Heart right ventricle (tissue), 16 donors: ENCODE measurements around the gene TBRG1. TPM values are rescaled to one million over a fixed set of nuclear protein-coding genes. Genes with fewer than 3 reads are reported as not detected.

Experiments used
- ATAC-seq, 8 donors: fragments of 200-7000 bp; cut with Tn5 transposase; one replicate each; pipeline ENCODE4 v1.9.1; 2020; ENCODE audit warnings: mild to moderate bottlenecking in 8 of 8, moderate library complexity in 8 of 8, moderate number of reproducible peaks in 1 of 8
- DNase-seq, 2 donors: peaks; one replicate each; pipeline ENCODE4 v3.0.0-alpha.2; 2020
- H3K27ac ChIP-seq, 10 donors: fragments of 200-600 bp; sonication (generic) in 2 of 10; one replicate each; pipeline versions ENCODE4 v1.5.0 to v1.8.0; 2020 to 2022; ENCODE audit warnings: mild to moderate bottlenecking in 3 of 10
- H3K27me3 ChIP-seq, 7 donors: fragments of 200-600 bp; one replicate each; pipeline ENCODE4 v1.8.0; 2021 to 2022; ENCODE audit warnings: mild to moderate bottlenecking in 2 of 7
- H3K36me3 ChIP-seq, 9 donors: fragments of 200-600 bp; sonication (generic) in 1 of 9; one replicate each; pipeline versions ENCODE4 v1.5.0 to v1.8.0; 2020 to 2022; ENCODE audit warnings: mild to moderate bottlenecking in 2 of 9
- H3K4me1 ChIP-seq, 9 donors: fragments of 200-600 bp; sonication (generic) in 1 of 9; one replicate each; pipeline versions ENCODE4 v1.5.0 to v1.8.0; 2020 to 2022; ENCODE audit warnings: mild to moderate bottlenecking in 4 of 9
- H3K4me3 ChIP-seq, 10 donors: fragments of 200-600 bp; sonication (generic) in 2 of 10; one replicate each; pipeline versions ENCODE4 v1.5.0 to v1.8.0; 2020 to 2022; ENCODE audit warnings: mild to moderate bottlenecking in 7 of 10, moderate library complexity in 2 of 10
- H3K9me3 ChIP-seq, 11 donors: fragments of 200-600 bp in 10 of 11; sonication (generic) in 2 of 11; one replicate each; pipeline versions ENCODE4 v1.5.0 to v1.8.0; 2013 to 2022; ENCODE audit warnings: mild to moderate bottlenecking in 2 of 11, control low read depth in 1 of 11, moderate library complexity in 1 of 11
- WGBS, 2 donors: extraction: QIAGEN DNeasy Blood & Tissue Kit; methylation state at CpG; one replicate each; pipeline ENCODE4 v1.1.7; 2013; ENCODE audit warnings: inconsistent platforms in 1 of 2; 5-methylcytosine and 5-hydroxymethylcytosine counted together
- intact Hi-C, 10 donors: fragments of 100-400 bp; cut with DNase I; formaldehyde crosslinking; loops; one replicate each; pipeline versions ENCODE4 v1.11.1 to v1.14.2; 2022
- polyA plus RNA-seq, 2 donors: library from polyadenylated mRNA; stranded (reverse); fragments of 200-250 nt; gene quantifications; one replicate each; pipeline ENCODE4 v1.2.3, GENCODE V29; 2013
- total RNA-seq, 10 donors: library from RNA; stranded (reverse); fragmentation: NEBNext Ultra II Directional in 3 of 10; extraction: Animal tissue kit (Norgen Biotek cat#: 25700) in 3 of 10; gene quantifications; one replicate each; pipeline versions ENCODE4 v1.2.1 to v1.2.4, GENCODE V29; 2021 to 2023
- TF ChIP-seq, protein P1 (sequence below), 9 donors: fragments of 200-600 bp; sonication (generic) in 2 of 9; IDR thresholded peaks; one replicate each; pipeline versions ENCODE4 v1.5.0 to v1.8.0; 2021 to 2022; ENCODE audit warnings: antibody characterized with exemption in 9 of 9, mild to moderate bottlenecking in 5 of 9, moderate library complexity in 1 of 9
- donor health status: Arrhythmogenic right ventricular cardiomyopathy.
- donor health status: ischemic (EF 13 %, LVEDD 7.1; RV severe dilation, severe dysfunction).
- donor health status: healthy with polysubstance abuse.
- donor health status: DM: no; HTN: yes; CAD: no.
- donor health status: DM: no; HTN: no; CAD: no.
- donor health status: ischemic (EF 25% LVEDD 6.9; RV normal size, moderate dysfunction).
- donor health status: ischemic (EF 25% LVEDD 5.7; RV mildly dilated, moderate dysfunction).
- donor health status: healthy.
- donor health status: DM: yes; HTN: yes; CAD: no.
- donor health status: Ischemic cardiomyopathy.
- donor health status: ischemic (EF 35%, LVEDD 5.7; RV mildly dilated, moderate dysfunction).
- donor health status: nonischemic (EF 11% LVEDD 7.7; RV severe dilation, severe dysfunction).
- donor health status: DM: yes; HTN: yes; CAD: no.
- donor health status: PGD.
- donor health status: ischemic (EF 29% LVEDD 5.4; RV normal size, mild dysfunction).
- donor health status: nonischemic (EF 23%, LVEDD 6.1; RV moderate dilation, normal function).

The TBRG1 gene
- total and polyA plus RNA-seq, 12 donors: 16.4 to 21.5 (median 19.2) TPM

DNA sequence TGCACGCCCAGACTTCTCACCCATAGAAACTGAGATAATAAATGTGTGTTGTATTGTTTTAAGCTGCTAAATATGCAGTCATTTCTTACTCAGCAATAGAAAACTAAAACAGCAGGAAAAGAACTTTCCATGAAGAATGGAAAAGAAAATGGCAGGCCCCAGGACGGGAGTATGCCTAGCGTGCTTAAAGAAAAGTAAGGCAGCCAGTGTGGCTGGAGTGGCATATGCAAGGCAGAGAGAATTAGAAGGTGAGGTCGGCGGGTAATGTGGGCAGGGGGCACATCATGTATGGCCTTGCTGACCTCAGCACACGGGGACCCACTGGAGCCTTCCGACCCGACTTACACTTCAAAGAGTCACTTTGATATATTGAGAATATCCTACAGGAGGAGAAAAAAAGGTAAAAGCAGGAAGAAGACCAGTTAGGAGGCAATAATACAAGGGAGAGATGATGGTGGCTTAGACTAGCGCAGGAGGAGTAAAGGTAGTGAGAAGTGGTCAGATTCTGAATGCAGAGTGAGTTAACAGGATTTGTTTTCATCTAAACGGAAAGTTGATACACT, 20.5 kb downstream of the TBRG1 start:
- intact Hi-C loops: loop anchor here in 3 of 10 donors (2.0 to 10.0 kb wide), 3 partner anchors 192 to 222 kb away; partner anchors contain the start of gene ROBO3 (in 1 of the 3)
- Histone ChIP-seq H3K4me1 (peaks cover 0 to 12% (median 6%) of the 10 kb centered on the region in 9 donors), H3K27me3 (no peaks in the 10 kb centered on the region), H3K27ac (peak overlapping the region in 1 of 10 donors; percentile 18), H3K4me3 (no peak overlapping the region), H3K36me3 (peaks cover 0 to 32% (median 6%) of the 10 kb centered on the region in 9 donors), H3K9me3 (no peaks in the 10 kb centered on the region)
- 91 to 92% methylated on average over 10 of the region's 10 CpGs for WGBS, 2 donors
- no peak for ATAC-seq
- DNase-seq: no peak
- TF ChIP-seq, protein P1, sequence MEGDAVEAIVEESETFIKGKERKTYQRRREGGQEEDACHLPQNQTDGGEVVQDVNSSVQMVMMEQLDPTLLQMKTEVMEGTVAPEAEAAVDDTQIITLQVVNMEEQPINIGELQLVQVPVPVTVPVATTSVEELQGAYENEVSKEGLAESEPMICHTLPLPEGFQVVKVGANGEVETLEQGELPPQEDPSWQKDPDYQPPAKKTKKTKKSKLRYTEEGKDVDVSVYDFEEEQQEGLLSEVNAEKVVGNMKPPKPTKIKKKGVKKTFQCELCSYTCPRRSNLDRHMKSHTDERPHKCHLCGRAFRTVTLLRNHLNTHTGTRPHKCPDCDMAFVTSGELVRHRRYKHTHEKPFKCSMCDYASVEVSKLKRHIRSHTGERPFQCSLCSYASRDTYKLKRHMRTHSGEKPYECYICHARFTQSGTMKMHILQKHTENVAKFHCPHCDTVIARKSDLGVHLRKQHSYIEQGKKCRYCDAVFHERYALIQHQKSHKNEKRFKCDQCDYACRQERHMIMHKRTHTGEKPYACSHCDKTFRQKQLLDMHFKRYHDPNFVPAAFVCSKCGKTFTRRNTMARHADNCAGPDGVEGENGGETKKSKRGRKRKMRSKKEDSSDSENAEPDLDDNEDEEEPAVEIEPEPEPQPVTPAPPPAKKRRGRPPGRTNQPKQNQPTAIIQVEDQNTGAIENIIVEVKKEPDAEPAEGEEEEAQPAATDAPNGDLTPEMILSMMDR (IDR thresholded peaks at IDR 0.05): no peak

DNA sequence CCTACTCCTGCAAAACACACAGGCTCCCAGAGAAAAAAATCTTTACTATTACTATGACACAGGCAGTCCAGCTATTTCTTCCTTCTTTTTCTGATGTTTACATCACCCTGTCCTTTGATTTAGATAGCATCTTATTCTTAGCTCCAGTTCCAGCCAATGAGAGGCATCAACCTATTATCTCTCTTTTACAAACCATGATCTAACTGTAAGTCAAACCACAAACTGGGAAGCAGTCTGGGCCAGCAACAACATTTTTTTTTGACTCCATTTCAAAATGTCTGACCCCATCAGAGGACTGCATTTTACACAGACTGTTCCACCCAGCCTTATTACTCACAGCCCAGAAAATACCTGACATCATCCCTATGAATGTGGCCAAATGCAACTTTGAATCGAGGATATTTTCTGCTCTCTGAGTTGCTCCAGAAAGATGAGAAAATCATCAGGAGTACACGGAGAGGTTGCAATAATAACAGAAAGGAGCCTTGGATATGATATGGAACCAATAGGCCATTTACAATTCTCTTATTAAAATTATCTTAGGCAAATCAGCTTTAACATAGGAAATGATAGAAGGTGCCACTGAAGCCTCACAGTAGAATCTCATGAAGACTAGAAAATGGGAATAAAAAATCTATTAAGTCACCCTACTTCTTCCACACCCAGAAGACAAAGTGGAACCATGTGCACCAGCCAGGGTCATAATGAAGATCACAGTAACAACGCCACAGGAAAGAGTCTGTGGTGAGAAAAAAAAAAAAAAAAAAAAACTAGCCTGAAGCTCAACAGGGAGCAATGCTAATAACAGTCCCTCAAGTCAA, 21.2 kb downstream of the TBRG1 start:
- no peak for DNase-seq
- TF ChIP-seq, protein P1 (IDR thresholded peaks at IDR 0.05): no peak
- peak overlapping the region in 1 of 10 donors; percentile 18 for H3K27ac ChIP-seq
- peaks cover 0 to 29% (median 0%) of the 10 kb centered on the region in 9 donors for H3K36me3 ChIP-seq
- no peaks in the 10 kb centered on the region for H3K9me3 ChIP-seq
- peak in 5 of 8 donors; percentile 6 to 77 (median 57) for ATAC-seq
- 29 to 38% methylated on average over 3 of the region's 3 CpGs for WGBS, 2 donors
- H3K4me3 ChIP-seq: peak overlapping the region in 1 of 10 donors; percentile 1
- no peaks in the 10 kb centered on the region for H3K27me3 ChIP-seq
- intact Hi-C loops: loop anchor here in 6 of 10 donors (1.0 to 10.0 kb wide), 4 partner anchors 191 to 221 kb away; partner anchors contain the start of gene ROBO3 (in 1 of the 6)
- peaks cover 0 to 12% (median 6%) of the 10 kb centered on the region in 9 donors for H3K4me1 ChIP-seq

DNA sequence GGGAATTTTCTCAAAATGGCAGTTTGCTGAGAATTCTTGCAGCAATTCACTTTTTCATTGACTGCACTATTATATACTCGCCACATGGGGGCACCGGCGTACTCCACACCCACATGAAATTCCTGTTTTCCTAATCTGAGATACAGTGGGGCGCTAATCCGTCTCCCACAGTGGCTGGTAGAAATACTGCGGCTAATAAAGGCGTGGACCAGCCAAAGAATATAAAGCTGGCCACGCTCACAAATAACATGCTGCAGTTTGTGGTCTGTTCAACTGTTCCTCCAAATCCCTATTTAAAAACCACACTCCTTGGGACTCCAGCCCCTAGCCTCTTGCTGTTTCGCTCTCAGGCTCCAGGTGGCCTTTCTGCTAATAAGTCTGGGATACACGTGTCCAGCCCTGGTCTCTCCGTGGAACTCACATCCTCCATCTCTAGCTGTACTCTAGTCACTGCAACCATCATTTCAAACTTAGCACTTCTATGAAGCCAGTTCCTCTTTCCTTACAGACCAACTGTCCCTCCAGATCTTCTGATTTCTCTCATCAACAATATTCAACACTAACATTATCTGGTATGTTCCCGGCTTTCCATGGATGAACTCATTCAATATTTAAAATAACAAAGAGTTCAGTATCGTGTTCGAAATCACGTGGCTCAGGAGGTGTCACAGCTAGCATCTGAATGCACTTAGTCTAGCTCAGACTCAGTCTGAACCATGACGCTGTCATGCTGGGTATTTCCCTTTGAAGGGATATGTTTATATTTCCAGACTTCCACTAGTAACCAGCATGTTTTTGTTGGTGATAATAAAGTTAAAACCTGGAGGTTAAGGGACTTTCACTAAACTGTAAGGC, 22.0 kb downstream of the TBRG1 start:
- Histone ChIP-seq H3K27me3 (no peaks in the 10 kb centered on the region), H3K4me3 (peak overlapping the region in 4 of 10 donors; percentile 1 to 26 (median 12)), H3K27ac (no peak overlapping the region), H3K4me1 (peaks cover 0 to 12% (median 6%) of the 10 kb centered on the region in 9 donors), H3K9me3 (no peaks in the 10 kb centered on the region), H3K36me3 (peaks cover 0 to 29% (median 0%) of the 10 kb centered on the region in 9 donors)
- intact Hi-C loops: loop anchor here in 6 of 10 donors (1.0 to 10.0 kb wide), 5 partner anchors 190 to 220 kb away; partner anchors contain the start of gene ROBO3 (in 1 of the 6)
- TF ChIP-seq, protein P1 (IDR thresholded peaks at IDR 0.05): peak; percentile 72 to 87 (median 81)
- DNase-seq (peak; percentile 17 to 35), ATAC-seq (peak; percentile 57 to 88 (median 80))
- 24% methylated on average over 16 of the region's 16 CpGs for WGBS, 2 donors
